Thoracic aorta (tissue), 2 donors: ENCODE results near the gene PI3. TPM values are rescaled to one million over a fixed set of nuclear protein-coding genes. Genes with fewer than 3 reads are reported as not detected.

Experiments used
- ATAC-seq: fragments of 150-250 bp; one replicate; pipeline ENCODE4 v1.8.0; 2017; ENCODE audit warnings: low read depth; ENCODE audit not compliant: insufficient number of reproducible peaks, low FRiP score
- DNase-seq: peaks from one replicate; pipeline ENCODE4 v3.0.0-alpha.2; 2020; ENCODE audit warnings: low spot score
- H3K27ac ChIP-seq, 2 donors: fragments of 200-600 bp; sonication (generic); 1 replicate in 1 of 2; 2 replicates in 1 of 2; pipeline ENCODE4 v1.5.1; 2016; ENCODE audit warnings: mild to moderate bottlenecking in 2 of 2, moderate library complexity in 2 of 2
- H3K27me3 ChIP-seq: fragments of 200-600 bp; sonication (generic); replicated peaks from 2 replicates; pipeline ENCODE4 v1.6.0; 2016; ENCODE audit warnings: mild to moderate bottlenecking; ENCODE audit not compliant: insufficient read depth
- H3K36me3 ChIP-seq: fragments of 200-600 bp; sonication (generic); one replicate; pipeline ENCODE4 v1.5.1; 2016
- H3K4me1 ChIP-seq, 2 donors: fragments of 200-600 bp; sonication (generic); 1 replicate in 1 of 2; 2 replicates in 1 of 2; pipeline versions ENCODE4 v1.5.1 to v1.6.0; 2016; ENCODE audit warnings: low read depth in 2 of 2, mild to moderate bottlenecking in 1 of 2; ENCODE audit not compliant: control insufficient read depth in 1 of 2
- H3K4me3 ChIP-seq: fragments of 200-600 bp; sonication (generic); 2 replicates; pipeline ENCODE4 v1.5.1; 2016; ENCODE audit warnings: mild to moderate bottlenecking
- H3K9me3 ChIP-seq: fragments of 200-600 bp; sonication (generic); 2 replicates; pipeline ENCODE4 v1.5.1; 2016
- total RNA-seq, 2 donors: library from RNA; depleted of rRNA; stranded (reverse); fragments of >200 nt; gene quantifications; one replicate each; pipeline versions ENCODE4 v1.1.0 to v1.2.3, GENCODE V29; 2016
- TF ChIP-seq, protein P1 (sequence below): fragments of 200-600 bp; sonication (generic); IDR thresholded peaks from one replicate; pipeline ENCODE4 v1.5.1; 2019; ENCODE audit warnings: antibody characterized with exemption

The PI3 gene
- total RNA-seq, 2 donors from 2014 or later: not detected

- H3K36me3 ChIP-seq: no peaks in the 10 kb centered on the region
- H3K4me1 ChIP-seq: no peaks in the 10 kb centered on the region
- TF ChIP-seq, protein P1, sequence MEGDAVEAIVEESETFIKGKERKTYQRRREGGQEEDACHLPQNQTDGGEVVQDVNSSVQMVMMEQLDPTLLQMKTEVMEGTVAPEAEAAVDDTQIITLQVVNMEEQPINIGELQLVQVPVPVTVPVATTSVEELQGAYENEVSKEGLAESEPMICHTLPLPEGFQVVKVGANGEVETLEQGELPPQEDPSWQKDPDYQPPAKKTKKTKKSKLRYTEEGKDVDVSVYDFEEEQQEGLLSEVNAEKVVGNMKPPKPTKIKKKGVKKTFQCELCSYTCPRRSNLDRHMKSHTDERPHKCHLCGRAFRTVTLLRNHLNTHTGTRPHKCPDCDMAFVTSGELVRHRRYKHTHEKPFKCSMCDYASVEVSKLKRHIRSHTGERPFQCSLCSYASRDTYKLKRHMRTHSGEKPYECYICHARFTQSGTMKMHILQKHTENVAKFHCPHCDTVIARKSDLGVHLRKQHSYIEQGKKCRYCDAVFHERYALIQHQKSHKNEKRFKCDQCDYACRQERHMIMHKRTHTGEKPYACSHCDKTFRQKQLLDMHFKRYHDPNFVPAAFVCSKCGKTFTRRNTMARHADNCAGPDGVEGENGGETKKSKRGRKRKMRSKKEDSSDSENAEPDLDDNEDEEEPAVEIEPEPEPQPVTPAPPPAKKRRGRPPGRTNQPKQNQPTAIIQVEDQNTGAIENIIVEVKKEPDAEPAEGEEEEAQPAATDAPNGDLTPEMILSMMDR: no peak
- H3K9me3 ChIP-seq: no peaks in the 10 kb centered on the region
- ATAC-seq (no peak), DNase-seq (no peak)
- no peaks in the 10 kb centered on the region for H3K27me3 ChIP-seq
- no peak overlapping the region for H3K27ac ChIP-seq
- no peak overlapping the region for H3K4me3 ChIP-seq
Observed at GRCh38 chr20:45187693-45188092, 13.0 kb downstream of the PI3 start.

- Histone ChIP-seq H3K4me3 (no peak overlapping the region), H3K36me3 (no peaks in the 10 kb centered on the region), H3K27me3 (no peaks in the 10 kb centered on the region), H3K9me3 (no peaks in the 10 kb centered on the region), H3K27ac (no peak overlapping the region), H3K4me1 (no peaks in the 10 kb centered on the region)
- TF ChIP-seq, protein P1: no peak
- no peak for DNase-seq
- ATAC-seq: no peak
Observed at GRCh38 chr20:45189067-45189609, 14.4 kb downstream of the PI3 start.

DNA sequence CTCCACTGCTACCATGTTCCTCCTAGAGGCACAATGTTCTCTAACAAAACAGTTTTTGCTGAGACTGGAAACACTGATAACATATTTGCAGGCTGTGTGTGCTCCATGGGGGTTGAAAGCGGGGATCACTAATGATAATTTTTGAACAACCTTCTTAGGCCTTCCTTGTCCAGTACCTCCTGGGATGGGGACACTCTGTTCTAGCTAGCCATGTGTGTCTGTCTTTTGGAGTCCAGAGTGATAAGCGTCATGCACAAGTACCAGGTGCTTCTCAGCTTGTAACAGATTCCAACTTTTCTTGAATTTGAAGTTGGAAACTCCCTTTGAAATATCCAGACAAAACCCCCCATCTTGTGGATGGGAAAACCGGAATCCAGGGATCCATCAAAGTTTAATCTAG, 15.2 kb downstream of the PI3 start:
- H3K4me1 ChIP-seq: no peaks in the 10 kb centered on the region
- no peak for ATAC-seq

DNA sequence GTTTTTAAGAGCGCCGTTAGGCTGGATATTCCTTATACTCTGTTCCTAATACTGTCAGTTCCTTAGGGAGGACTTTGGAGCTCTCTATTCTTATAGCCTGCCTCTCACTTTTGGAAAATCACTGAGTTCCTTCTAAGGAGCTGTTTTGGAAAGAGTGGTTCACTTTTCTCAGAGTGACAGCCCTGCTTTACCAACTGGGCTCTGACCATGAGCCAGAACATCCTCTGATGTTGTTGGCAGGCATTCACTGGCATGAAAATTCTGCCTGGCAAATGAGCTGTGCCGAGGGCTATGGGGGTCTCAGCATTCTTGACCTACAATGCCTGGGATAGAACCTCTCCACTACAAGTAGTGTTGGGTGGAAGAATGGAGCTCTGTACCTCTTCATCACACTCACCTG, 17.2 kb downstream of the PI3 start:
- TF ChIP-seq, protein P1: no peak
- Histone ChIP-seq H3K27me3 (no peaks in the 10 kb centered on the region), H3K36me3 (no peaks in the 10 kb centered on the region), H3K27ac (no peak overlapping the region), H3K4me1 (no peaks in the 10 kb centered on the region), H3K9me3 (no peaks in the 10 kb centered on the region), H3K4me3 (no peak overlapping the region)
- ATAC-seq: no peak
- no peak for DNase-seq

More for the DNA sequence above, 15.2 kb downstream of the PI3 start:
- Histone ChIP-seq H3K4me3 (no peak overlapping the region), H3K36me3 (no peaks in the 10 kb centered on the region), H3K9me3 (no peaks in the 10 kb centered on the region), H3K27me3 (no peaks in the 10 kb centered on the region), H3K27ac (no peak overlapping the region)
- DNase-seq: no peak
- TF ChIP-seq, protein P1: no peak

GRCh38 chr20:45193331-45193730, 18.6 kb downstream of the PI3 start:
- TF ChIP-seq, protein P1: no peak
- H3K9me3 ChIP-seq: no peaks in the 10 kb centered on the region
- no peaks in the 10 kb centered on the region for H3K4me1 ChIP-seq
- no peak overlapping the region for H3K4me3 ChIP-seq
- ATAC-seq (no peak), DNase-seq (no peak)
- H3K27ac ChIP-seq: no peak overlapping the region
- no peaks in the 10 kb centered on the region for H3K36me3 ChIP-seq
- H3K27me3 ChIP-seq: no peaks in the 10 kb centered on the region
